Erythroblast (primary cell): ENCODE data around the gene CIZ1.

Experiments
- GATA1 ChIP-seq: IDR thresholded peaks from 2 replicates; pipeline ENCODE4 v1.6.1; 2011; ENCODE audit warnings: low read depth, mild to moderate bottlenecking, control low read depth, low read length, moderate library complexity
- POLR2A ChIP-seq: IDR thresholded peaks from 2 replicates; pipeline ENCODE4 v1.6.1; 2011; ENCODE audit warnings: mild to moderate bottlenecking, low read length

- no peak for TF ChIP-seq POLR2A
- TF ChIP-seq GATA1: no peak
Measured at GRCh38 chr9:128185979-128186965, 5.1 kb downstream of the CIZ1 start.
